ENCODE measurements around the gene LMAN1L.

Gene LMAN1L

DNA sequence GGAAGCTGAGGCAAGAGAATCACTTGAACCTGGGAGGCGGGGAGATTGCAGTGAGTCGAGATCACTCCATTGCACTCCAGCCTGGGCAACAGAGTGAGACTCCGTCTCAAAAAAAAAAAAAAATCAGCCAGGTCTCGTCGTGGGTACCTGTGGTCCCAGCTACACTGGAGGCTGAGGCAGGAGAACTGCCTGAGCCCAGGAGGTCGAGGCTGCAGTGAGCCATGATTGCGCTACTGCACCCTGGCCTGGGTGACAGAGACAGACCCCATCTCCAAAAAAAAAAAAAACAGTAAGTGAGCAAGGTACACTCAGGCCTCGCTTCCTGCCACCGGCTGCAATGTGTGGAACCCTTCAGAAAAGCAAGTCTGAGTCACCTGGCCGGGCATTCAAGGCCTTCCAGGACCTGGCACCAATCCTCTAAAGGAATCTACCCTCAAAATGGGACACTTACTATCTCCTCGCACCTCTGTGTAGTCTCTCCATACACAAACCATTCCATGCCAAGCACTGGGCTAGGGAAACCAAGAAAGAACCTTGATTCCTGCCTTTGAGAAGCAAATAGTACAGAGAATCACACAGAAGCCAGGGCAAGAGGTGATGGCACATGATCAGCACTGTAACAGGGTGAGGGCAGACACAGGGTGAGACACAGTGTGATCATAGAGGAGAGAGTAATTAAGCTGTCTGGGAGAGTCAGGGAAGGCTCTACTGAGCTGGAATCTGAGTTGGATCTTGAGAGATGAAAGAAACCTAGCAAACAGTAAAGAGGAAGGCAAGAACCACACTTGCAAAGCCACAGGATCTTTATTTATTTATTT, 50.8 kb downstream of the LMAN1L start:
- peak overlapping the region in 4 of 11 experiments; percentile 27 to 96 (median 58); a peak in 7 of 22 replicates for H3K4me2 ChIP-seq
- peak overlapping the region in 5 of 11 experiments; percentile 0 to 31 (median 12); a peak in 3 of 22 replicates for H3K9ac ChIP-seq
- H4K20me1 ChIP-seq = peaks cover 32 to 98% (median 62%) of the 10 kb centered on the region in 11 experiments; a peak in 20 of 22 replicates
- H3K9me3 ChIP-seq (replicated peaks in 1 of 11) = peaks cover 0 to 14% (median 9%) of the 10 kb centered on the region in 11 experiments; a peak in 10 of 22 replicates
- H3K4me1 ChIP-seq = peaks cover 62 to 89% (median 82%) of the 10 kb centered on the region in 10 experiments
- no peaks in the 10 kb centered on the region for H3K27me3 ChIP-seq
- H3K4me3 ChIP-seq = no peak overlapping the region
- peak overlapping the region in 8 of 11 experiments; percentile 1 to 47 (median 14); a peak in 10 of 22 replicates for H3K27ac ChIP-seq
- no peak for TF ChIP-seq Cebpa-rat (IDR thresholded peaks at IDR 0.05)
- peaks cover 5 to 41% (median 22%) of the 10 kb centered on the region in 11 experiments; a peak in 18 of 22 replicates for H3K36me3 ChIP-seq

DNA sequence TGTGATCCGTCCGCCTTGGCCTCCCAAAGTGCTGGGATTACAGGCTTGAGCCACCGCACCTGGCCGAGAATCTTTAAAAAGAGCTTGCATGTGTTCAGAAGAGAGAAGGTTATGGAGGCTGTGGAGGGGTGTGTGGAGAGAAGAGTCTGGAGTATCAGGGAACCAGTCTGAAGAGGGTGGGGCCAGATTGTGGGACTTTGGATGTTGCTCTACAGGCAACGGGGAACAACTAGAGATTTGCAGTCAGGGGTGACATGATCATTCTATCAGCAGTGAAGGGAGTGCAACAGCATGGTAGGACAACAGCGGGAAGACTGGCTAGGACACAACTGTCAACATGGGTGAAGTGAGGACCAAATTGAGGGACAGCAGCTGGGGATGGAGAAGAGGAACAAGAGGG, 51.7 kb downstream of the LMAN1L start:
- no peaks in the 10 kb centered on the region for H3K27me3 ChIP-seq
- H3K4me1 ChIP-seq = peaks cover 62 to 89% (median 82%) of the 10 kb centered on the region in 10 experiments
- H3K27ac ChIP-seq = peak overlapping the region in 3 of 11 experiments; percentile 1 to 35 (median 28); a peak in 3 of 22 replicates
- H3K9ac ChIP-seq = peak overlapping the region in 1 of 11 experiments; percentile 28; a peak in 1 of 22 replicates
- H3K4me2 ChIP-seq = peak overlapping the region in 7 of 11 experiments; percentile 15 to 98 (median 49); a peak in 11 of 22 replicates
- no peak overlapping the region for H3K4me3 ChIP-seq
- peaks cover 0 to 14% (median 9%) of the 10 kb centered on the region in 11 experiments; a peak in 10 of 22 replicates for H3K9me3 ChIP-seq (replicated peaks in 1 of 11)
- peaks cover 26 to 98% (median 56%) of the 10 kb centered on the region in 11 experiments; a peak in 20 of 22 replicates for H4K20me1 ChIP-seq
- no peak for TF ChIP-seq Cebpa-rat (IDR thresholded peaks at IDR 0.05)
- H3K36me3 ChIP-seq = peaks cover 5 to 44% (median 27%) of the 10 kb centered on the region in 11 experiments; a peak in 19 of 22 replicates

DNA sequence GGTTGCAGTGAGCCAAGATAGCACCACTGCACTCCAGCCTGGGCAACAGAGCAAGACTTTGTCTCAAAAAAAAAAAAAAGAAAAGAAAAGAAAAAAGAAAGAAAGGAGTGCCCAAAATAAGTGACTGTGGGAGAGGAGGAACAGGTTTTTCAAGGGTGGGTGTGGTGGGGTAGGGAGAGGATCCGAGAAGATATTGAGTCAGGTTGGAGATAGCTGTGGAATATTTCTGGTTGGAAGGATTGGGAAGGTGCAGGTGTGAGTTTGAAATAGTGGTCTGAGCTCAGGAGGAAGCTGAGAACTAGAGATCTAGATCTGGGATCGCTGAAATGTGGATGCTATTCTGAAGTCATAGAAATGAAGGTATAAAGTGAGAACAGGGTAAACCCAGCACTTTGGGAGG, 52.7 kb downstream of the LMAN1L start:
- peaks cover 62 to 86% (median 80%) of the 10 kb centered on the region in 10 experiments for H3K4me1 ChIP-seq
- no peak overlapping the region for H3K4me3 ChIP-seq
- H3K27me3 ChIP-seq = no peaks in the 10 kb centered on the region
- H3K4me2 ChIP-seq = peak overlapping the region; percentile 35 to 99 (median 73); a peak in 18 of 22 replicates
- peaks cover 0 to 14% (median 9%) of the 10 kb centered on the region in 11 experiments; a peak in 10 of 22 replicates for H3K9me3 ChIP-seq (replicated peaks in 1 of 11)
- TF ChIP-seq Cebpa-rat (IDR thresholded peaks at IDR 0.05) = no peak
- peaks cover 17 to 96% (median 47%) of the 10 kb centered on the region in 11 experiments; a peak in 19 of 22 replicates for H4K20me1 ChIP-seq
- H3K9ac ChIP-seq = no peak overlapping the region; a peak in 1 of 22 replicates
- H3K36me3 ChIP-seq = peaks cover 5 to 45% (median 27%) of the 10 kb centered on the region in 11 experiments; a peak in 19 of 22 replicates
- H3K27ac ChIP-seq = peak overlapping the region in 1 of 11 experiments; percentile 15; a peak in 4 of 22 replicates

DNA sequence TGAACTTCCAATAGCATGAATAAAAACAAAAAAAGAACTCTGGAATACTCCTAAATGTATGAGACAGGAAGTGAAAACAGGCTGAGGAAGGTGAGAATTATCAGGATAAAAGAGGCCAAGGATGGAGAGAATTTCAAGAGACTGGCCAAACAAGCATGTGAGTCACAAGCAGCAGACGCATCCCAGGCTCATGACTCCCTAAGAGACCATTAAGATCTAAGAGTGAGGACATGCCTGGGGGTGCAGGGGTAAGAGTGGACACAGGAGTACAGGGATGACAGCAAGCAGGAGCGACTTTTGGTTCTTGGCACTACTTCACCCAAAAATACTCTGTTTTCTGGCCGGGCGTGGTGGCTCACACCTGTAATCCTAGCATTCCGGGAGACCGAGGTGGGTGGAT, 53.5 kb downstream of the LMAN1L start:
- no peak for TF ChIP-seq Cebpa-rat (IDR thresholded peaks at IDR 0.05)
- Histone ChIP-seq H3K4me3 (no peak overlapping the region), H3K4me1 (peaks cover 67 to 86% (median 80%) of the 10 kb centered on the region in 10 experiments), H3K36me3 (peaks cover 5 to 45% (median 27%) of the 10 kb centered on the region in 11 experiments; a peak in 19 of 22 replicates), H3K9ac (peak overlapping the region in 8 of 11 experiments; percentile 2 to 27 (median 16); a peak in 7 of 22 replicates), H4K20me1 (peaks cover 17 to 96% (median 43%) of the 10 kb centered on the region in 11 experiments; a peak in 20 of 22 replicates), H3K4me2 (peak overlapping the region; percentile 41 to 100 (median 96)), H3K27ac (peak overlapping the region; percentile 10 to 100 (median 48); a peak in 17 of 22 replicates), H3K9me3 (replicated peaks in 1 of 11) (peaks cover 0 to 14% (median 9%) of the 10 kb centered on the region in 11 experiments; a peak in 10 of 22 replicates), H3K27me3 (no peaks in the 10 kb centered on the region)

DNA sequence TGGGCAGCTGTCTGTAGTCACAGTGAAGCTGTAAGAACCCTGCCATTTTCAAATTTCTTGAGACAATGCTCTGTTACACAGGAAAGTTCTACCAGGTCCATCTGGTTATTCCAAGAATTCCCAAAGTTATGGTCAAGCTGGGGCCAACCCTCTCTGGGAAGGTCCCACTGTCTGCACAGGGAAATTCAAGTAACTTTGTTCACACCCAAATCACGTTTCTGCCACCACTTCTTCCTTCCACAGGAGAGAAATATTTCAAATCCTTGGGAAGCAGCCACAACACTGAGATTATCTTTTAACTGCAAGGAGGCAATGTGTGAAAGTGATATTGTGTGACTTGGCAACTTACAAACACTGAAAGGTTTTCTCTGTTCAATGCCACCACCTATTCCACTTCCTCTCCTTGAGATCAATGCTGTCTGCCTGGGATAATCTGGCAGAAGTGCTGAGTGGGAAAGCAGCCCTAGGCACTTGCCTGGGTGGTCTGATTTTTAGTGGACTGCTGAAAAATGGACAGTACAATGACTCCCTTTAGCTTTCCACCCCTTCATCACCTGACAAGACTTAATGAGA, 54.9 kb downstream of the LMAN1L start:
- Histone ChIP-seq H3K36me3 (peaks cover 5 to 45% (median 27%) of the 10 kb centered on the region in 11 experiments; a peak in 19 of 22 replicates), H3K4me1 (peaks cover 82 to 95% (median 90%) of the 10 kb centered on the region in 10 experiments), H4K20me1 (peaks cover 23 to 96% (median 32%) of the 10 kb centered on the region in 11 experiments; a peak in 20 of 22 replicates), H3K4me2 (peak overlapping the region; percentile 77 to 100 (median 98)), H3K9ac (peak overlapping the region in 9 of 11 experiments; percentile 68 to 99 (median 94); a peak in 19 of 22 replicates), H3K9me3 (replicated peaks in 1 of 11) (peaks cover 0 to 14% (median 9%) of the 10 kb centered on the region in 11 experiments; a peak in 10 of 22 replicates), H3K4me3 (peak overlapping the region in 8 of 10 experiments; percentile 4 to 42 (median 9); a peak in 6 of 20 replicates), H3K27ac (peak overlapping the region; percentile 89 to 100 (median 95); a peak in 21 of 22 replicates), H3K27me3 (no peaks in the 10 kb centered on the region)
- no peak for TF ChIP-seq Cebpa-rat (IDR thresholded peaks at IDR 0.05)

DNA sequence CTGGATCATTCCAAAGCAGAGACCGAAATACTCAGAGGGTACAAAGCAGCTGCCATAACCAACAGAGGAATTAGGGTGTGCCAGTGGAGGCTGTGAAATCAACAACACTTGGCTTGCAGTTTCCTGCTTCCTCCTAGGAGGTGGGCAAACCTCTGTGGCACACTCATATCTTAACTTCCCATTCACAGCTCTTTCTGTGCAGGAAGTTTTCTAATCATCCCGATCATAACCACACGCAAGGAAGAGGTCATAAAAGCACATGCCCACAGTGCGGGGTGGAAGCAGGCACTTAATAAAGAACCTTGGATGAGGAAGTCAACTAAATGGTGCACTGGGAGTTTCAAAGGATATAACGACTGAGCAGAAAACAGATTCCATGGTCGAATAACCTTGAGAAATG, 55.4 kb downstream of the LMAN1L start:
- TF ChIP-seq Cebpa-rat (IDR thresholded peaks at IDR 0.05) = peak in 2 of 11 experiments; percentile 9 to 34; a peak in 2 of 22 replicates
- H3K4me3 ChIP-seq = peak overlapping the region in 8 of 10 experiments; percentile 7 to 55 (median 38); a peak in 9 of 20 replicates
- H3K36me3 ChIP-seq = peaks cover 5 to 42% (median 27%) of the 10 kb centered on the region in 11 experiments; a peak in 19 of 22 replicates
- H3K27me3 ChIP-seq = no peaks in the 10 kb centered on the region
- H3K9me3 ChIP-seq (replicated peaks in 1 of 11) = peaks cover 0 to 14% (median 9%) of the 10 kb centered on the region in 11 experiments; a peak in 10 of 22 replicates
- peak overlapping the region in 10 of 11 experiments; percentile 21 to 99 (median 95); a peak in 20 of 22 replicates for H3K9ac ChIP-seq
- peak overlapping the region; percentile 77 to 100 (median 98) for H3K4me2 ChIP-seq
- H3K4me1 ChIP-seq = peaks cover 83 to 93% (median 89%) of the 10 kb centered on the region in 10 experiments
- peak overlapping the region; percentile 89 to 100 (median 95) for H3K27ac ChIP-seq
- H4K20me1 ChIP-seq = peaks cover 17 to 94% (median 30%) of the 10 kb centered on the region in 11 experiments; a peak in 20 of 22 replicates

DNA sequence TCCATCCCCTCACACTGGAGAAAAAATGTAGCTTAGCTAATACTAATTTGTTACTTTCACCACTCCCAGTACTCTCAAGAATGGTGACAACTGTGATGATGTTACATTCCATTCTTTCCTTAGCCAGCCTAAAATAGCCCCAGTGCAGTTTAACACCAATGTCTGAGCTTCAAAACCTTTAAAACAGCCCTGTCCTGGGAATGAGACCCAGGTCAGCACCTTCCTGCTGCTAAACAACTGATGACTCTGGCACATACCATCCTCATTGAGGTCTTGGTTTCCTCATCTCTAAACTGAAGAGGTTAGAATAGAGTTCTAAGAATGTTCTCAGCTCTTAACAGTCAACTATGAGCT, 56.7 kb downstream of the LMAN1L start:
- Histone ChIP-seq H3K4me2 (peak overlapping the region; percentile 77 to 100 (median 98)), H3K27ac (peak overlapping the region; percentile 89 to 100 (median 95))

More for the DNA sequence above, 56.7 kb downstream of the LMAN1L start:
- peaks cover 5 to 82% (median 17%) of the 10 kb centered on the region in 11 experiments; a peak in 20 of 22 replicates for H4K20me1 ChIP-seq
- H3K9me3 ChIP-seq (replicated peaks in 1 of 11) = peaks cover 0 to 14% (median 9%) of the 10 kb centered on the region in 11 experiments; a peak in 10 of 22 replicates
- peak overlapping the region in 7 of 10 experiments; percentile 17 to 55 (median 46); a peak in 13 of 20 replicates for H3K4me3 ChIP-seq
- H3K4me1 ChIP-seq = peaks cover 82 to 88% (median 85%) of the 10 kb centered on the region in 10 experiments
- H3K9ac ChIP-seq = peak overlapping the region; percentile 68 to 99 (median 95)
- H3K36me3 ChIP-seq = peaks cover 5 to 30% (median 22%) of the 10 kb centered on the region in 11 experiments; a peak in 17 of 22 replicates
- H3K27me3 ChIP-seq = no peaks in the 10 kb centered on the region
- TF ChIP-seq Cebpa-rat (IDR thresholded peaks at IDR 0.05) = no peak
